HepG2 (cell line): Measurements from ENCODE around the gene ICE2. TPM values are rescaled to one million over a fixed set of nuclear protein-coding genes. Genes with fewer than 3 reads are reported as not detected.

Experiments used
- ESRRA ChIP-seq: sonication (generic); formaldehyde crosslinking; IDR thresholded peaks from 2 replicates; pipeline ENCODE4 v1.5.1; 2020; ENCODE audit warnings: mild to moderate bottlenecking, low read depth, missing genetic modification reagents
- ZNF335 ChIP-seq: sonication (generic); formaldehyde crosslinking; IDR thresholded peaks from 2 replicates; pipeline ENCODE4 v1.4.0; 2020; ENCODE audit warnings: missing genetic modification reagents
- ZNF598 ChIP-seq: sonication (generic); formaldehyde crosslinking; IDR thresholded peaks from 2 replicates; pipeline ENCODE4 v1.5.1; 2020; ENCODE audit warnings: mild to moderate bottlenecking, missing genetic modification reagents, borderline replicate concordance
- polyA plus RNA-seq, 8 experiments: library from polyadenylated mRNA; depleted of rRNA in 3 of 8; stranded (reverse) in 7 of 8; unstranded in 1 of 8; fragments of >200 nt; fragmentation: Illumina TruSeq in 4 of 8; extraction: Trizol in 4 of 8; gene quantifications; 2 replicates each; pipeline versions ENCODE4 v1.2.1 to v1.2.3, GENCODE V29; 2011 to 2016; ENCODE audit warnings: low read depth in 4 of 8, missing spikeins in 1 of 8, mixed read lengths in 1 of 8; ENCODE audit not compliant: insufficient read depth in 1 of 8
- total RNA-seq, 5 experiments: library from RNA; depleted of rRNA; stranded (reverse); fragments of >200 nt; fragmentation: Illumina TruSeq; extraction: Trizol; gene quantifications; 2 replicates each; pipeline ENCODE4 v1.2.3, GENCODE V29; 2016; ENCODE audit warnings: low read depth in 1 of 5
- TF ChIP-seq, protein P1 (sequence below): sonication (generic); formaldehyde crosslinking; IDR thresholded peaks from 2 replicates; pipeline ENCODE4 v1.9.0; 2021; ENCODE audit warnings: mild to moderate bottlenecking, missing genetic modification reagents
- TF ChIP-seq, protein P2 (sequence below): IDR thresholded peaks from 2 replicates; pipeline ENCODE4 v1.6.1; 2016; ENCODE audit warnings: missing compliant biosample characterization, missing genetic modification reagents, borderline replicate concordance
- TF ChIP-seq, protein P3 (sequence below): sonication (generic); formaldehyde crosslinking; IDR thresholded peaks from 2 replicates; pipeline ENCODE4 v1.5.1; 2020; ENCODE audit warnings: missing genetic modification reagents, mild to moderate bottlenecking, borderline replicate concordance

ICE2 gene
- total and polyA plus RNA-seq, 2 of the 13 experiments (the other 11 are each of a cell fraction or from before 2014, with no cell fraction given) = 24.8 to 26.4 TPM

- TF ChIP-seq, protein P1, sequence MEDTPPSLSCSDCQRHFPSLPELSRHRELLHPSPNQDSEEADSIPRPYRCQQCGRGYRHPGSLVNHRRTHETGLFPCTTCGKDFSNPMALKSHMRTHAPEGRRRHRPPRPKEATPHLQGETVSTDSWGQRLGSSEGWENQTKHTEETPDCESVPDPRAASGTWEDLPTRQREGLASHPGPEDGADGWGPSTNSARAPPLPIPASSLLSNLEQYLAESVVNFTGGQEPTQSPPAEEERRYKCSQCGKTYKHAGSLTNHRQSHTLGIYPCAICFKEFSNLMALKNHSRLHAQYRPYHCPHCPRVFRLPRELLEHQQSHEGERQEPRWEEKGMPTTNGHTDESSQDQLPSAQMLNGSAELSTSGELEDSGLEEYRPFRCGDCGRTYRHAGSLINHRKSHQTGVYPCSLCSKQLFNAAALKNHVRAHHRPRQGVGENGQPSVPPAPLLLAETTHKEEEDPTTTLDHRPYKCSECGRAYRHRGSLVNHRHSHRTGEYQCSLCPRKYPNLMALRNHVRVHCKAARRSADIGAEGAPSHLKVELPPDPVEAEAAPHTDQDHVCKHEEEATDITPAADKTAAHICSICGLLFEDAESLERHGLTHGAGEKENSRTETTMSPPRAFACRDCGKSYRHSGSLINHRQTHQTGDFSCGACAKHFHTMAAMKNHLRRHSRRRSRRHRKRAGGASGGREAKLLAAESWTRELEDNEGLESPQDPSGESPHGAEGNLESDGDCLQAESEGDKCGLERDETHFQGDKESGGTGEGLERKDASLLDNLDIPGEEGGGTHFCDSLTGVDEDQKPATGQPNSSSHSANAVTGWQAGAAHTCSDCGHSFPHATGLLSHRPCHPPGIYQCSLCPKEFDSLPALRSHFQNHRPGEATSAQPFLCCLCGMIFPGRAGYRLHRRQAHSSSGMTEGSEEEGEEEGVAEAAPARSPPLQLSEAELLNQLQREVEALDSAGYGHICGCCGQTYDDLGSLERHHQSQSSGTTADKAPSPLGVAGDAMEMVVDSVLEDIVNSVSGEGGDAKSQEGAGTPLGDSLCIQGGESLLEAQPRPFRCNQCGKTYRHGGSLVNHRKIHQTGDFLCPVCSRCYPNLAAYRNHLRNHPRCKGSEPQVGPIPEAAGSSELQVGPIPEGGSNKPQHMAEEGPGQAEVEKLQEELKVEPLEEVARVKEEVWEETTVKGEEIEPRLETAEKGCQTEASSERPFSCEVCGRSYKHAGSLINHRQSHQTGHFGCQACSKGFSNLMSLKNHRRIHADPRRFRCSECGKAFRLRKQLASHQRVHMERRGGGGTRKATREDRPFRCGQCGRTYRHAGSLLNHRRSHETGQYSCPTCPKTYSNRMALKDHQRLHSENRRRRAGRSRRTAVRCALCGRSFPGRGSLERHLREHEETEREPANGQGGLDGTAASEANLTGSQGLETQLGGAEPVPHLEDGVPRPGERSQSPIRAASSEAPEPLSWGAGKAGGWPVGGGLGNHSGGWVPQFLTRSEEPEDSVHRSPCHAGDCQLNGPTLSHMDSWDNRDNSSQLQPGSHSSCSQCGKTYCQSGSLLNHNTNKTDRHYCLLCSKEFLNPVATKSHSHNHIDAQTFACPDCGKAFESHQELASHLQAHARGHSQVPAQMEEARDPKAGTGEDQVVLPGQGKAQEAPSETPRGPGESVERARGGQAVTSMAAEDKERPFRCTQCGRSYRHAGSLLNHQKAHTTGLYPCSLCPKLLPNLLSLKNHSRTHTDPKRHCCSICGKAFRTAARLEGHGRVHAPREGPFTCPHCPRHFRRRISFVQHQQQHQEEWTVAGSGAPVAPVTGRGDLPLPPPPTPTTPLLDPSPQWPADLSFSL (CRISPR knock-in tag) = 0 out of 2 replicates have a peak, but pooled peaks have one; percentile 25
- TF ChIP-seq, protein P2, sequence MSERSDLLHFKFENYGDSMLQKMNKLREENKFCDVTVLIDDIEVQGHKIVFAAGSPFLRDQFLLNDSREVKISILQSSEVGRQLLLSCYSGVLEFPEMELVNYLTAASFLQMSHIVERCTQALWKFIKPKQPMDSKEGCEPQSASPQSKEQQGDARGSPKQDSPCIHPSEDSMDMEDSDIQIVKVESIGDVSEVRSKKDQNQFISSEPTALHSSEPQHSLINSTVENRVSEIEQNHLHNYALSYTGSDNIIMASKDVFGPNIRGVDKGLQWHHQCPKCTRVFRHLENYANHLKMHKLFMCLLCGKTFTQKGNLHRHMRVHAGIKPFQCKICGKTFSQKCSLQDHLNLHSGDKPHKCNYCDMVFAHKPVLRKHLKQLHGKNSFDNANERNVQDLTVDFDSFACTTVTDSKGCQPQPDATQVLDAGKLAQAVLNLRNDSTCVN (CRISPR knock-in tag) = peak; percentile 56
- TF ChIP-seq ZNF598 (peak; percentile 85), ESRRA (0 out of 2 replicates have a peak, but pooled peaks have one; percentile 50), ZNF335 (CRISPR knock-in tag) (peak; percentile 70; the same call in 1 of the 2 replicates)
- TF ChIP-seq, protein P3, sequence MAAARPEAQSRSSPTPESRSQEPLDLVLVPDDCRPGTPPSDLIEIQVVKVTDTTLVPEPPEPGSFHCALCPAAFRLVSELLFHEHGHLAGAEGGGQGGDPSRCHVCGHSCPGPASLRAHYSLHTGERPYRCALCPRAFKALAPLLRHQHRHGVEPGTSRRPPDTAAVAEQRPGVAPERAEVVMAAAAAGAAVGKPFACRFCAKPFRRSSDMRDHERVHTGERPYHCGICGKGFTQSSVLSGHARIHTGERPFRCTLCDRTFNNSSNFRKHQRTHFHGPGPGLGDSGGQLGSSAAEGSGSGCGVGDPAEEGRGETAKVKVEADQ = peak; percentile 87
- TF ChIP-seq, all 625 proteins: peak for 350
These were observed at the start of gene ICE2 (continued) for GRCh38 chr15:60478566-60479360.
